H1 (cell line): Measurements from ENCODE around the gene PRSS12.

ENCODE experiments used
- ASH2L ChIP-seq: fragments of 200-600, 300-600 bp; sonication (generic); IDR thresholded peaks from one replicate; pipeline ENCODE4 v1.7.1; 2017; ENCODE audit warnings: low read length
- CTCF ChIP-seq, 3 experiments: IDR thresholded peaks; 1 replicate in 2 of 3; 2 replicates in 1 of 3; pipeline versions ENCODE4 v1.5.1 to v1.6.1; 2011; ENCODE audit warnings: low read length in 3 of 3, mild to moderate bottlenecking in 3 of 3, inconsistent platforms in 2 of 3, low read depth in 1 of 3, moderate library complexity in 1 of 3; ENCODE audit not compliant: insufficient read depth in 1 of 3; ENCODE audit errors: control extremely low read depth in 1 of 3
- JUND ChIP-seq: IDR thresholded peaks from 2 replicates; pipeline ENCODE4 v1.6.1; 2011; ENCODE audit warnings: mild to moderate bottlenecking, improper control_type of control experiment, low read length
- POLR2A ChIP-seq, 2 experiments: IDR thresholded peaks; 1 replicate in 1 of 2; 2 replicates in 1 of 2; pipeline ENCODE4 v1.6.1; 2011; ENCODE audit warnings: low read depth in 2 of 2, low read length in 2 of 2, mild to moderate bottlenecking in 2 of 2; ENCODE audit errors: control extremely low read depth in 1 of 2
- POLR2AphosphoS5 ChIP-seq: IDR thresholded peaks from 2 replicates; pipeline ENCODE4 v1.6.1; 2011; ENCODE audit warnings: low read depth, low read length

GRCh38 chr4:118318931-118319330 is 33.9 kb downstream of the PRSS12 start:
- TF ChIP-seq ASH2L (no peak), JUND (no peak), POLR2A (IDR thresholded peaks at IDR 0.05; ENCODE audit: control extremely low read depth in 1 of 2, low read depth in 2 of 2, low read length in 2 of 2) (no peak), CTCF (IDR thresholded peaks at IDR 0.05; ENCODE audit: control extremely low read depth in 1 of 3, insufficient read depth in 1 of 3, low read depth in 1 of 3, low read length in 3 of 3) (no peak), POLR2AphosphoS5 (no peak)
